ENCODE results near the gene GLYR1. TPM values are rescaled to one million over a fixed set of nuclear protein-coding genes. Genes with fewer than 3 reads are reported as not detected.

The GLYR1 gene
- total and polyA plus RNA-seq, 2 donors (not counting 3 experiments of a cell fraction or from before 2014, with no cell fraction given), result 47.9 to 107 TPM

- TF ChIP-seq JUN (IDR thresholded peaks at IDR 0.05; ENCODE audit: borderline replicate concordance, insufficient read depth, insufficient read length, low read depth) (no peak), MYC (IDR thresholded peaks at IDR 0.05; ENCODE audit: low read depth, low read length) (no peak), MAX (IDR thresholded peaks at IDR 0.05; ENCODE audit: insufficient read depth, insufficient read length) (no peak), CTCF (IDR thresholded peaks at IDR 0.05; ENCODE audit: extremely low read depth in 1 of 2, insufficient read depth in 1 of 2, low read depth in 1 of 2, low read length in 2 of 2) (no peak), GATA2 (IDR thresholded peaks at IDR 0.05; ENCODE audit: insufficient read depth, insufficient read length, low read depth, low read length) (no peak), POLR2A (IDR thresholded peaks at IDR 0.05; ENCODE audit: low read depth, low read length) (no peak), FOS (IDR thresholded peaks at IDR 0.05; ENCODE audit: borderline replicate concordance, insufficient read depth, low read length) (no peak), POLR2AphosphoS5 (IDR thresholded peaks at IDR 0.05; ENCODE audit: insufficient read depth, low read depth, low read length) (no peak), EZH2 (IDR thresholded peaks at IDR 0.05; ENCODE audit: borderline replicate concordance, low read depth, low read length, severe bottlenecking) (no peak)
- intact Hi-C loops (cut with micrococcal nuclease), result no loop called here
- H3K36me3 ChIP-seq (ENCODE audit: control insufficient read depth in 2 of 2, extremely low read depth in 1 of 2, insufficient read depth in 2 of 2, low read length in 2 of 2), result peaks cover 12 to 30% of the 10 kb centered on the region in 2 experiments
- peaks cover 57% of the 10 kb centered on the region for H3K79me2 ChIP-seq (ENCODE audit: control insufficient read depth, insufficient read depth, low read length)
- no peak overlapping the region for H3K27ac ChIP-seq (ENCODE audit: insufficient read depth, low read depth, low read length)
- no peak overlapping the region for H3K9ac ChIP-seq (replicated peaks; ENCODE audit: extremely low read depth, insufficient read depth, low read length)
- ChIA-PET POLR2A (no interaction called here), CTCF (interaction anchor here (0.6 kb wide), 1 partner anchor 38 kb away, joined by 3 read pairs; no protein-coding TSS in a partner anchor)
- dilution Hi-C loops (cut with MboI; ENCODE audit: extremely low pct_ligation_motif_present, low sequenced_read_pairs), result no loop called here
- H3K27me3 ChIP-seq (ENCODE audit: control insufficient read depth in 2 of 2, insufficient read depth in 2 of 2, low read length in 2 of 2), result no peaks in the 10 kb centered on the region
- no peak for FAIRE-seq
- BruUV-seq (replicated peaks), result no TSS peak
- H2AFZ ChIP-seq (ENCODE audit: low read depth, low read length), result no peak overlapping the region
- H3K4me2 ChIP-seq (ENCODE audit: insufficient read depth, low read length), result no peak overlapping the region
- H3K9me1 ChIP-seq (replicated peaks; ENCODE audit: control insufficient read depth, extremely low read depth, insufficient read depth, low read length), result no peaks in the 10 kb centered on the region
- H3K9me3 ChIP-seq (replicated peaks; ENCODE audit: control insufficient read depth, insufficient read depth, low read length), result no peaks in the 10 kb centered on the region
- H3K4me1 ChIP-seq (ENCODE audit: control insufficient read depth, extremely low read depth, insufficient read depth, low read length), result no peaks in the 10 kb centered on the region
- H3K4me3 ChIP-seq (replicated peaks in 1 of 3; ENCODE audit: insufficient read depth in 1 of 3, low read depth in 1 of 3, low read length in 3 of 3), result no peak overlapping the region
- DNase-seq (ENCODE audit: low read depth, low spot score), result no peak
- no peaks in the 10 kb centered on the region for H4K20me1 ChIP-seq (replicated peaks; ENCODE audit: control insufficient read depth, extremely low read depth, insufficient read depth, low read length)
Observed at GRCh38 chr16:4868535-4868934, 21.4 kb upstream of the GLYR1 start.

Data from endothelial cell of umbilical vein (primary cell).